NCI-H82 (cell line): Measurements from ENCODE around the gene MRPS30.
"Not testable (repeated sequence)": the region's sequence is repeated elsewhere in the genome, so short reads cannot be mapped to it uniquely, and the experiment has no call there.

ENCODE experiments used
- DNase-seq: peaks from one replicate; lab custom pipeline; 2025; lab: John Stamatoyannopoulos, UW

MRPS30 gene

DNA sequence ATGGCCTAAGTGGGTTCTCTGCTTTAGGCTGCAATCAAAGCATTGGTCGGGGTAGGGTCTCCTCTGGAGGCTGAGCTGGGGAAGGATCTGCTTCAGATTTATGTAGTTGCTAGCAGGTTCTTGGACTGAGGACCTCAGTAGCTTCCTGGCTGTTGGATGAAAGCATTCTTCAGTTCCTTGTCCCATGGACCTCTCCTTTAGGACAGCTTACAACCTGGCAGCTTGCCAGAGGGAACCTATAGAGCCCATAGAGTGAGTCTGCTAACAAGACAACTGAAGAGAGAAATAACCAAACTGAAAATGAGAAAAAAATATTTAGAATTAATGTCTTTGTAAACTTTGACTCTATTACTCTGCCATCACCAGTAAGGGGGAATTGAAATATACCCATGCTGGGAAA is 12.4 kb downstream of the MRPS30 start:
- peak; percentile 15 for DNase-seq

GRCh38 chr5:44824662-44825061 is 15.9 kb downstream of the MRPS30 start:
- DNase-seq, result not testable (repeated sequence)

DNA sequence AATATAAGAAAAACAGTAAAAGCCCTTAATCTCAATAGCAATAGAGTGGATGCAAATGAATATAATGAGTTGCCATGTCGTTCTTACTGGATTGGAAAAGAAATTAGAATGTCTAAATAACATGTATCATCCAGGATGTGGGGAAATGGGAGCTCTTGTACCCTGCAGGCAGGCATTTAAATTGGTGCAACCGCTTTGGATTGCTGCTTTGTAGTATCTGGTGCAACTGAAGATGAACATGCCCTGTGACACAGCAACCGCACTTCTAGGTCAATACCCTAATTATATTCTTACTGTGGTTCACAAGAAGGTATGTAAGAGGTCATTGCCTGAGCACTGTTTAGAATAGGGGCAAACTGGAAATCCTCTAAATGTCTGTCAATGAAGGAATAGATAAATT is 18.9 kb downstream of the MRPS30 start:
- no peak for DNase-seq

DNA sequence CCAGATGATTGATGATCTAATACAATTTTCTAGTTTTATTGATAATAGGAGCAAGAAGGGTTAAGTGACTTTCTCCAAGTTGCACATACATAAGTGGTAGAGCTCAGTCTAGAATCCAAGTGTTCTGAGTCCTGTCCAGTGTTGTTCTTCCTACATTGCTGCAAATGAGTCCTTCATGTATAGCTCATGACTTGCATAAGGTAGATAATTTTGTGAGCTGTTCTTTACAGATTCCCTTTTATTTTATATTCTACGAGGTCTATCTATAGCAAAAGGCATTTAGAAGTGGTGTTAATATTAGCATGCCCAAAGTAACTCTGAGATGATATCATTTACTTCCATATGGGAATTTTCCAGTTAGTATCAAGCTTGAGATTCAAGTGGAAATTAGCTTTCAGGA is 20.0 kb downstream of the MRPS30 start:
- DNase-seq, result no peak

DNA sequence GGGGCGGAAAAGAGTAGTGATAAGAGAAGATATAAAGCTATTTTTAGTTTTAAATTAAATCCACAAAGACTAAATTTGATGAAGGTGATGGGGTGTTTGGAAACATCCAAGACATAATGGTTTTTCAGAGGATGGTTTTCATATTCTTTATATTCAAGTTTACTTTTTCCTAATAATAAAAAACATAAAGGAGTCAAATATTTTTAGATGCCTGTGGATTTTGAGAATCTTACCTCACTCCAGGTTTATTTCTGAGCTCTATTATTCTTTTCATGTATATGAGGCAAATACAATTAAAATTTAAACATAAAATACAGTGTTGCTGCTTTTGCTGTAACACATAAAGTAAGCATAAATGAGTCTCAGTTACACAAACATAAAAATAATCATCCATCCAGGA is 22.2 kb downstream of the MRPS30 start:
- no peak for DNase-seq

- DNase-seq, result no peak
These were observed 24.5 kb downstream of the MRPS30 start for GRCh38 chr5:44833249-44833648.

GRCh38 chr5:44835693-44836092 is 26.9 kb downstream of the MRPS30 start:
- no peak for DNase-seq

GRCh38 chr5:44839018-44839681 is 30.4 kb downstream of the MRPS30 start:
- no peak for DNase-seq

DNA sequence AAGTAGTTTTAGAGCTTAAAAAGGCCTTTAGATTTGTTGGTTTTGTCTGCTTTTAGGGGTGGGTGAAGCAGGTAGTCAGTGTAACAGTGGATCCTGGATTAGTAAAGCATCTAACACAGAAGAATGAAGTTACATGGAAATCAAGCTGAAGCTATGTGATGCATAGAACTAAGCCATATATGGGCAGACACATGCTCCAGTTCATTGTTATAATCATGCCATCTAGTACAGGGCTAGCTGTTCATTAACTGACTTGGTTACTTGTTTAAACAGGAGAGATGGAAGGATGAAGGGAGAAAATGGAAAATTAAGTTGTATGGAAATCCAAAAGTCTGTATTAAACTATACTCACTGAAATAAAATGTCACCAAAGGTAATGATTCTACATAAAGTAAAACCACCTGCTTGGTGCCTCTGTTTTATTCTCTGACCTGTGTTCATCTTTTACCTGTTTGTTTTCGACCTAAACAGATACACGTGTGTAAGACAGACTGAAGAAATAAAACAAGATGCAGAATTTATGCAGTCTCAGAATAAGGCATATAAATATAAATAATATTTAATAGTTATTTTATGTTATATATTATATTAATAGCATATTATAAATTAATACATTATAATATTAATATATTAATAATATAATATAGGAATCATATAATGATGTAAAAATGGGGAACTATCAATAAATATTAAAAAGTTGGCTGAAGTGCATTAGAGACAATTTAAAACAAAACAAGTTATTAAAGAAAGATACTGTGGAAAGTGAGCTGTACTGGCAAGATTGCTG is 33.9 kb downstream of the MRPS30 start:
- DNase-seq, result peak; percentile 2

- no peak for DNase-seq
These were observed 36.0 kb downstream of the MRPS30 start for GRCh38 chr5:44844744-44845143.

DNA sequence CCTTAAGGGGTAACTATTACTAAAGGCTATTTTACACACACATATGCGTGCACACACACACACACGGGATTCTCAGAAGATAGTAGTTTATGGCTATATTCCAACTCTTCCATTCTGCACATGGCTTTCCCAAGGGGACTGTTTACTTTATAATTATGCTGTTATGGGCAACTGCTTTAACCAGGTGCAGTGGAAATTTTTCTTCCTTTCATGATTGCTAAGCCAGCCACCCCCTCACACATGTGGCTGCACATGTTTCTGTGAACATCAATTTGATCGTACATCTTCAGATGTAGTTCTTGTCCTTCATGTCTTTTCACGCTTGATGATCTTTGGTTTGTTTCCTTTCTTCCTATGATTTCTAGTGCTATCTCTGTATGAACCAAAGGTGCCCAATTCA is 37.0 kb downstream of the MRPS30 start:
- DNase-seq, result no peak

DNA sequence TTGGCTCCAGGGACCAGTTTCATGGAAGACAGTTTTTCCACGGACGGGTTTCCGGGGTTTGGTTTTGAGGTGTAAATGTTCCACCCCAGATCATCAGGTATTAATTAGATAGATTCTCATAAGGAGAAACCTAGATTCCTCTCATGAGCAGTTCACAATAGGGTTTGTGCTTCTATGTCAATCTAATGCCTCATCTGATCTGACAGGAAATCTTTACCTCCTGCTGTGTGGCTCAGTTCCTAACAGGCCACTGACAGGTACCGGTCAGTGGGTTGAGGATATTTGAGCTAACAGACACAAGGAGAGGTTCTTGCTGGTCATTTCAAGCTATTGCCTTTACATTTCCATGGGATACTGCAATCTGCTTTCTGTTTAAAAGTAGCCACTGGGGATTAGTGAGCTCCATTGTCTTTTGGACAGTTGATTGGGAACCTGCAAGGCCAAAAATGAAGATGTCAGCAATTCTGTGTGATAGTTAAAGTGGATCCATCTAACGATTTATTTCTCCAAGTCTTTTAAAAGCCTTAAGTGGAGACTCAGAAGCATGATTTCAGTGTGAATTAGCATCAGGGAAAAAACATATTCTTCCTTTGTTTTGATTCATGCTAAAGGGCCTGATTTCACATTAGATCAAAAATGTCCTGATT is 38.6 kb downstream of the MRPS30 start:
- no peak for DNase-seq

DNA sequence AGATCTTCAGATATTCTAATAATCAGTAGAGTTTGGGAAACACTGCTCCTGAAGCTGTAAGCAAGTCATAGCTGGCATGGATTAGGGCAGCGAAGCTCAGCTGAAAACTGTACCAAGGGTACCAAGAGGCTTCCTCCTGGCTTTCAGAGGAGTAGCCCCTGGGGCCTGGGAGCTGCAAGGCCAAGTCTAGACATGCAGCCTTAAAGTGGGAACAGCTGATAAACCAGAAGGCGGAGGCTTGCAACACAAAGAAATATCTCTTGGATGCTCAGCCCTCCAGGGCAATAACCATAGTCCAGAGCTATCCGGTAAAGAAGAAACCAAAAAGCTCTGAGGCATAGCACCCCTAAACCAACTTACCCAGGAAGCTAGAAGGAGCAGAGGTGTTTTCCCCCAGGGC is 51.5 kb downstream of the MRPS30 start:
- no peak for DNase-seq

DNA sequence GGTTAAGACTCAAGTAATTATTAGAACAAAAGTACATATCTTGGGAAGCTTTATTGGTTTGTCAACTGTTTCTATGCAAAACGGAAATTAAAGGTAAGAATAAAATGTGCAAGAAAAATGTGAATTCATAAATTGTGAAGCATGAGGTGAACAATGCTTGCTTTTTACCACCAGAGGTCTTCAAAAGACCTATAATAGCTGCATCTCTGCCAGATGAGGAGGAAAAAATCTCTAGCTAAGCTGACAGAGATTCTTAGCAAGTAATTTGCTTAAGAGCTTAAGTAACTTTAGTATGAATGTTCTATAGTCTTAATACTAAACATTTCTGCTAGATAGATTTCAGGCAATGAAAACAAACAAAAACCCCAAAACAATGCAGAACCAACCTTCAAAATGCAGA is 54.1 kb downstream of the MRPS30 start:
- peak; percentile 76 for DNase-seq
